ENCODE results near the gene RNF217. TPM values are rescaled to one million over a fixed set of nuclear protein-coding genes. Genes with fewer than 3 reads are reported as not detected.

The RNF217 gene
- total and polyA plus RNA-seq, 10 donors = 0.89 to 17.1 (median 10.0) TPM

DNA sequence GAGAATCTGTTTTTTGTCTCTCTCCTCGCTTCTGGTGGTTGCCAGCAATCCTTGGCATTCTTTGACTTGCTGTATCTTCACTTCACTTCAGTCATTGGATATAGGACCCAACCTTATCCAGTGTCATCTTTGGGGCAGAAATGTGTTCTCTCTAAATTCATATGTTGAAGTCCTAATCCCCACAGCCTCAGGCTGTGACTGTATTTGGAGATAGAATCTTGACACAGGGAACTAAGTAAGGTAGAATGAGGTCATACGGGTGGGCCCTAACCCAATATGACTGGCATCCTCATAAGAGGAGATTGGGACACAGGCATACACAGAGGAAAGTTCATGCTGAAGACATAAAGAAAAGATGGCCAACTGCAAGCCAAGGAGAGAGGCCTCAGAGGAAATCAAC lies 139.4 kb downstream of the RNF217 start:
- no peak overlapping the region for H3K4me3 ChIP-seq
- peaks cover 0 to 28% (median 0%) of the 10 kb centered on the region in 7 donors for H3K27me3 ChIP-seq (replicated peaks in 1 of 7)
- peaks cover 0 to 18% (median 5%) of the 10 kb centered on the region in 6 donors for H3K4me1 ChIP-seq
- TF ChIP-seq POLR2A (IDR thresholded peaks at IDR 0.05) (no peak), POLR2AphosphoS5 (IDR thresholded peaks at IDR 0.05) (no peak)
- TF ChIP-seq, protein P1, sequence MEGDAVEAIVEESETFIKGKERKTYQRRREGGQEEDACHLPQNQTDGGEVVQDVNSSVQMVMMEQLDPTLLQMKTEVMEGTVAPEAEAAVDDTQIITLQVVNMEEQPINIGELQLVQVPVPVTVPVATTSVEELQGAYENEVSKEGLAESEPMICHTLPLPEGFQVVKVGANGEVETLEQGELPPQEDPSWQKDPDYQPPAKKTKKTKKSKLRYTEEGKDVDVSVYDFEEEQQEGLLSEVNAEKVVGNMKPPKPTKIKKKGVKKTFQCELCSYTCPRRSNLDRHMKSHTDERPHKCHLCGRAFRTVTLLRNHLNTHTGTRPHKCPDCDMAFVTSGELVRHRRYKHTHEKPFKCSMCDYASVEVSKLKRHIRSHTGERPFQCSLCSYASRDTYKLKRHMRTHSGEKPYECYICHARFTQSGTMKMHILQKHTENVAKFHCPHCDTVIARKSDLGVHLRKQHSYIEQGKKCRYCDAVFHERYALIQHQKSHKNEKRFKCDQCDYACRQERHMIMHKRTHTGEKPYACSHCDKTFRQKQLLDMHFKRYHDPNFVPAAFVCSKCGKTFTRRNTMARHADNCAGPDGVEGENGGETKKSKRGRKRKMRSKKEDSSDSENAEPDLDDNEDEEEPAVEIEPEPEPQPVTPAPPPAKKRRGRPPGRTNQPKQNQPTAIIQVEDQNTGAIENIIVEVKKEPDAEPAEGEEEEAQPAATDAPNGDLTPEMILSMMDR (IDR thresholded peaks at IDR 0.05 in 8 of 11, conservative IDR thresholded peaks at IDR 0.05 in 3 of 11) = no peak
- WGBS, 5 donors = 85 to 98% (median 95%) methylated on average over 2 of the region's 2 CpGs
- no peaks in the 10 kb centered on the region for H3K9me3 ChIP-seq
- no peaks in the 10 kb centered on the region for H3K36me3 ChIP-seq
- intact Hi-C loops (cut with DNase I; ENCODE audit: low total_unique reads) = no loop called here
- peak overlapping the region in 1 of 8 donors; percentile 22 for H3K27ac ChIP-seq
- DNase-seq = no peak

DNA sequence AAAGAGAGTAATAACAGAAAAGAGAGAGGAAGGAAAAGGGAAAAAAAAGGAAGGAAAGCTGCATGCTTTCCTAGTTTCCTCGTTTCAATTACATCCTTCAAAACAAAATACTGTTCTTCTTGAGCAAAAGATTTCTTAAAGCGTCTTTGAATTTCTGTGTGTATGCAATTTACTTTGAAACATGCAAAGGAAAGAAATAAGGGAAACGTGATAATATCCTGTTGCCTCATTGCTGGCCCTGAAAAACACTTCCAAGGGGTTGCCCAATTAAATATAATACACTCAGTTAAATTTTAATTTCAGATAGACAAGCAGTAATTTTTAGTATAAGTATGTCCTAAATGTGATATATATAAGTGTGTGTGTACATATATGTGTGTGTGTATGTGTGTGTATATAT lies 140.2 kb downstream of the RNF217 start:
- H3K4me3 ChIP-seq = no peak overlapping the region
- TF ChIP-seq POLR2AphosphoS5 (IDR thresholded peaks at IDR 0.05) = no peak
- TF ChIP-seq, protein P1 (IDR thresholded peaks at IDR 0.05 in 8 of 11, conservative IDR thresholded peaks at IDR 0.05 in 3 of 11) = no peak
- no peak for TF ChIP-seq POLR2A (IDR thresholded peaks at IDR 0.05)
- H3K4me1 ChIP-seq = peaks cover 0 to 18% (median 5%) of the 10 kb centered on the region in 6 donors
- H3K36me3 ChIP-seq = no peaks in the 10 kb centered on the region
- intact Hi-C loops (cut with DNase I; ENCODE audit: low total_unique reads) = no loop called here
- H3K27me3 ChIP-seq (replicated peaks in 1 of 7) = peaks cover 0 to 28% (median 0%) of the 10 kb centered on the region in 7 donors
- WGBS, 5 donors = 19 to 56% (median 33%) methylated on average over 3 of the region's 3 CpGs
- peak overlapping the region in 2 of 8 donors; percentile 2 to 22 for H3K27ac ChIP-seq
- no peaks in the 10 kb centered on the region for H3K9me3 ChIP-seq
- DNase-seq = no peak

DNA sequence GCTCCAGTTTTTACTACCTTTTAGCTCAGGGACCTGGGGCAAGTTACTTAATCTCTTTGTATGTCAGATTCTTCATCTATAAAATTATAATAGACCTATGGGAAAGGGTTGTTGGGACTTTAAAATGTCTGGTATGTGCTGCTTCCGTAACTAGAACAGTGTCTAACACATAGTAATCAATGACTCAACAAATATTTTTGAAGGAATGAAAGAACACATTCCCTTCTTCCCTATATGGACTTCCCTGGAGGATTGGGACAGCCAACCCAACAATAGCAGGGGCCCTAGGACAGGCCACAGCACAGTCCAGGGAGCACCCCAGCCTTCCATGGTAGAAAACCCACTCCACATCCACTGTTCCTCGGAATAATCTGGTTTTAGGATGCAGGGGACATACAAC lies 140.7 kb downstream of the RNF217 start:
- Histone ChIP-seq H3K27ac (peak overlapping the region in 1 of 8 donors; percentile 26), H3K9me3 (peaks cover 0 to under 1% (median 0%) of the 10 kb centered on the region in 8 donors), H3K27me3 (replicated peaks in 1 of 7) (peaks cover 0 to 23% (median 0%) of the 10 kb centered on the region in 7 donors), H3K4me1 (peaks cover 0 to 18% (median 5%) of the 10 kb centered on the region in 6 donors), H3K4me3 (no peak overlapping the region), H3K36me3 (no peaks in the 10 kb centered on the region)
- no peak for DNase-seq
- 71 to 91% (median 86%) methylated on average over 2 of the region's 2 CpGs for WGBS, 5 donors
- TF ChIP-seq, protein P1 (IDR thresholded peaks at IDR 0.05 in 8 of 11, conservative IDR thresholded peaks at IDR 0.05 in 3 of 11) = no peak
- TF ChIP-seq POLR2A (IDR thresholded peaks at IDR 0.05) (no peak), POLR2AphosphoS5 (IDR thresholded peaks at IDR 0.05) (no peak)
- intact Hi-C loops (cut with DNase I; ENCODE audit: low total_unique reads) = no loop called here

DNA sequence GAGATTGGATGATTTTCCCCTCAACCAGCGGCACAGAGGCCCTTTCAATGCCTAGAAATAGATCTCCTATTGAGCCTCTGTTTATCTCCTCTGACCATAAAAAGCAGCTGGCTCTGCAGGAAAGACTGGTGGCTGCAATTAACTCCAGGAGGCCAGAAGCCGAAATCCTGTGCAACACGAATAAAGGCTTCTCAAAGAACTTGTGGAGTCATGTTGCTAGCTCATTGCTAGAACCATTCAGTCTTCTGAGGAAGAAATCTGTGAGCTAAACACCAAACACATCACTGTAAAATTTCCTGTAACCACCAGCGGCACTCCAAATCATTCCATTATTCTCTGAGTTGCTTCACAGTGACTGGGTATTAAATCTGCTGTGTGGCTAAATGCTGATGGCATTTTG lies 142.2 kb downstream of the RNF217 start:
- Histone ChIP-seq H3K4me3 (no peak overlapping the region), H3K36me3 (no peaks in the 10 kb centered on the region), H3K4me1 (peaks cover 0 to 11% (median 2%) of the 10 kb centered on the region in 6 donors), H3K27me3 (replicated peaks in 1 of 7) (peaks cover 0 to 8% (median 0%) of the 10 kb centered on the region in 7 donors), H3K27ac (no peak overlapping the region), H3K9me3 (peaks cover 0 to 13% (median 7%) of the 10 kb centered on the region in 8 donors)
- intact Hi-C loops (cut with DNase I; ENCODE audit: low total_unique reads) = no loop called here
- no peak for DNase-seq
- 53 to 79% (median 70%) methylated on average over 4 of the region's 4 CpGs for WGBS, 5 donors
- TF ChIP-seq POLR2A (IDR thresholded peaks at IDR 0.05) = no peak
